Transverse colon (tissue), 3 donors: ENCODE results near the gene GINS3.

Experiments
- EP300 ChIP-seq: sonication (generic); formaldehyde crosslinking; IDR thresholded peaks from one replicate; pipeline ENCODE4 v1.6.1; 2017; ENCODE audit warnings: antibody characterized with exemption, low read depth
- POLR2A ChIP-seq: fragments of 450-650 bp; IDR thresholded peaks from one replicate; pipeline ENCODE4 v1.6.1; 2016; ENCODE audit warnings: antibody characterized with exemption, mild to moderate bottlenecking, moderate library complexity
- TF ChIP-seq, protein P1 (sequence below), 5 experiments: fragments of 200-600 bp in 3 of 5; fragments of 450-650 bp in 2 of 5; sonication (generic) in 3 of 5; IDR thresholded peaks; 1 replicate in 2 of 5; 2 replicates in 3 of 5; pipeline ENCODE4 v1.5.1; 2016 to 2017; ENCODE audit warnings: antibody characterized with exemption in 5 of 5, inconsistent platforms in 3 of 5, mild to moderate bottlenecking in 2 of 5, moderate library complexity in 1 of 5

DNA sequence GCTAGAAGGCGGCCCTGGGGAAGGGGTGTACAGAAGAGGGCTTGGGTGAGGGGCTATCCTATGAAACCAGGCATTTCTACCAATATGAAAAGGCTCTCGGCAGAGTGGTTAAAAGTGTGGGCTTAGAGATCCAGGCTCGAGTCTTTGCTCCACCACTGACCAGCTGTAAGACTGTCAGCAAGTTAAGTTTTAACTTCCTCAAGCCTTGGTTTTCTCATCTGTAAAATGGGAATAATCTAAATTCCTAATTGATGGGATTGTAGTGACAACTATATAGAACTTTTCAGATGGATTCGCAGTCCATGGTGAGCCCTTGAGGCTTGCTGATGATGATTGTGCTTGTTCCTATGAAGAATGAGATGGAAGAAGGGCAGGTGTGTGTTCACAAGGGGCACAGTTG is 57.0 kb downstream of the GINS3 start:
- TF ChIP-seq, protein P1, sequence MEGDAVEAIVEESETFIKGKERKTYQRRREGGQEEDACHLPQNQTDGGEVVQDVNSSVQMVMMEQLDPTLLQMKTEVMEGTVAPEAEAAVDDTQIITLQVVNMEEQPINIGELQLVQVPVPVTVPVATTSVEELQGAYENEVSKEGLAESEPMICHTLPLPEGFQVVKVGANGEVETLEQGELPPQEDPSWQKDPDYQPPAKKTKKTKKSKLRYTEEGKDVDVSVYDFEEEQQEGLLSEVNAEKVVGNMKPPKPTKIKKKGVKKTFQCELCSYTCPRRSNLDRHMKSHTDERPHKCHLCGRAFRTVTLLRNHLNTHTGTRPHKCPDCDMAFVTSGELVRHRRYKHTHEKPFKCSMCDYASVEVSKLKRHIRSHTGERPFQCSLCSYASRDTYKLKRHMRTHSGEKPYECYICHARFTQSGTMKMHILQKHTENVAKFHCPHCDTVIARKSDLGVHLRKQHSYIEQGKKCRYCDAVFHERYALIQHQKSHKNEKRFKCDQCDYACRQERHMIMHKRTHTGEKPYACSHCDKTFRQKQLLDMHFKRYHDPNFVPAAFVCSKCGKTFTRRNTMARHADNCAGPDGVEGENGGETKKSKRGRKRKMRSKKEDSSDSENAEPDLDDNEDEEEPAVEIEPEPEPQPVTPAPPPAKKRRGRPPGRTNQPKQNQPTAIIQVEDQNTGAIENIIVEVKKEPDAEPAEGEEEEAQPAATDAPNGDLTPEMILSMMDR (IDR thresholded peaks at IDR 0.05) = no peak
- TF ChIP-seq EP300 = no peak
- TF ChIP-seq POLR2A = no peak
